Chondrocyte (in vitro differentiated cells): Measurements from ENCODE around the gene GSTA1. TPM values are rescaled to one million over a fixed set of nuclear protein-coding genes. Genes with fewer than 3 reads are reported as not detected.

Experiments used
- total RNA-seq: library from RNA; stranded (reverse); gene quantifications from 3 replicates; pipeline ENCODE4 v1.2.1, GENCODE V29; 2021

Gene GSTA1
- total RNA-seq, 1 donor from 2014 or later: not detected

Other genes with a start within 250 kb of the GSTA1 start
- gene TRAM2, start 226.8 kb downstream of the GSTA1 start, total RNA-seq: 159 to 178 TPM (median 159 TPM) in 3 replicates
- 21.1 to 34.4 TPM (median 25.7 TPM) in 3 replicates for gene TMEM14A, start 132.7 kb downstream of the GSTA1 start, total RNA-seq
- not detected in 3 replicates for gene GSTA2, start 40.3 kb downstream of the GSTA1 start, total RNA-seq
- gene GSTA5, start 37.0 kb upstream of the GSTA1 start, total RNA-seq: not detected in 3 replicates
- gene GSTA3, start 105.9 kb upstream of the GSTA1 start, total RNA-seq: not detected in 3 replicates
- gene GSTA4, start 191.5 kb upstream of the GSTA1 start, total RNA-seq: 30.9 to 43.4 TPM (median 31.4 TPM) in 3 replicates